ENCODE measurements around the gene OR10D3.
"Not testable (repeated sequence)": the region's sequence is repeated elsewhere in the genome, so short reads cannot be mapped to it uniquely, and the experiment has no call there.

The OR10D3 gene

GRCh38 chr11:124194293-124195188 is 11.4 kb downstream of the OR10D3 start:
- peak; percentile 7 for DNase-seq

DNA sequence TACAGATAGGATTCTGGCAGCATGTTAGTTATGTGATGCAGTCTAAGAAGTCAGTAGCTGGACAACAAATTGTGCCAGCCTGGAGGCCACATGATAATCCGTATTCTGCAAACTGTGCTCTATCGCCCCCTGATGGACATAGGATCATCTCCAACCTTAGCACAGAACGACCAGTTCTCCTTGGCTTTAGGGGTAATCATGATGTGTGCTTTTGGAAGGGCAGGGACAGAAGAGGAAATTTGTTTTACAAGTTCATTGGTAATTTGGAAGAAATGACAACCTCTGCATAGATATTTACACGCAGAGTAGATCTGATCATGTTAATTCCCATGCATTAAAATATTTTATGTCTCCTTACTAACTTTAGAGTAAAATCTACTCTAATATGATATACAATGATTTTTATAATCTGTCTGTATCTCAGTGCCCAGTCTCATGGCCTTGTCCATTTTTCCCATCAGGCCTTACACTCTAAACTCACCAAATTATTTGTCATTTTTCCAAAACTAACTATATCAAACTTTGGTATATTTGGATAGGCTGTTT is 12.1 kb downstream of the OR10D3 start:
- no peak for DNase-seq

DNA sequence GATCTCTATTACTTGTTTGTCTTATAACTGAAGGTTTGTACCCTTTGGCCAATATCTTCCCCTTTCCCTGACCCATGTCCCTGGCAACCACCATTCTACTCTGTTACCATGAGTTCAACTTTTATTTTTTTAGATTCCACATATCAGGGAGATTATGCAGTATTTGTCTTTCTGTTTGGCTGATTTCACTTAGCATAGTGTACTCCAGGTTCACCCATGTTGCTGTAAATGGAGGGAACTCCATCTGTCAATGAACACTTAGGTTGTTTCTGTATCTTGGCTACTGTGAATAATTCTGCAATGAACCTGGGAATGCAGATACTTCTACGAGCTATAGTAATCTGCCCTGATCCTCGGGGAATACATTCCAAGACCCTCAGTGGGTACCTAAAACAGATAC is 14.9 kb downstream of the OR10D3 start:
- no peak for DNase-seq

DNA sequence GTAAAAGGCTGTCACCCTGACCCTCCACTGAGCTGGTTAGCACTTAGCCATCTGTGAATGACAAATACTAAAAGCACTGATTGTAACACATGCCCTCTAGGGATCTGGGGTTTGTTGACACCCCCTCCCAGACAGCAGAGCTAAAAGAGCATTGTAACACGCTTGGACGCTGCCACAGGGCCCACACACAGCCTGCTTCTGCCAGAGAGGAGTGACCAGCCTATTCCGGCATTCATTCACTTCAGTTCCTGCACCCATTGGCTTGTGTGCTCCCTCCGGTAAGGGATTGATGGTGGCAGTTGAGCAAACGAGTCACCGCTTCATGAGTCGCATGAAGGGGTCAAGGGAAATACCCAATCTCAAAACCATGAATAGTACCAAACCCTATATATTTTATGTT is 15.8 kb downstream of the OR10D3 start:
- DNase-seq, result no peak

- DNase-seq, result no peak
Observed at GRCh38 chr11:124199702-124200101, 16.6 kb downstream of the OR10D3 start.

- no peak for DNase-seq
Observed at GRCh38 chr11:124200671-124201070, 17.5 kb downstream of the OR10D3 start.

DNA sequence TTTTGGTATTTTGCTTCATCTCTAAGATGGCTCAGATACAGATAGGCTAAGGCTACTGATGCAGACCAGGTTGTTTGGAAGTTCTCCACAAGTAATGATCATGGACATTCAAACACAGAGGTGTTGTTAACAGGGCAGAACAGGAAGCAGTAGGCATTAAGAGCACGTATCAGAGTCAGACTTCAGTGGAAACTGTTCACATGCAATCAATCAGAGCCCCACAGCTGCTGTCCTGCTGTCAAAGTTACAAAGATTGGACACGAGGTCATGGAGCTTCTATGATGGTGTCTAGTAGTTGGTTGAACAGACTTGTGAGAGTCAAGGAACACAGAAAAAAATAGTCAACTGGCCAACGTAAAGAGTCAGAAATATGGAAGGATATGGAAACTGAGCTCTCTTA is 19.8 kb downstream of the OR10D3 start:
- DNase-seq, result no peak

DNA sequence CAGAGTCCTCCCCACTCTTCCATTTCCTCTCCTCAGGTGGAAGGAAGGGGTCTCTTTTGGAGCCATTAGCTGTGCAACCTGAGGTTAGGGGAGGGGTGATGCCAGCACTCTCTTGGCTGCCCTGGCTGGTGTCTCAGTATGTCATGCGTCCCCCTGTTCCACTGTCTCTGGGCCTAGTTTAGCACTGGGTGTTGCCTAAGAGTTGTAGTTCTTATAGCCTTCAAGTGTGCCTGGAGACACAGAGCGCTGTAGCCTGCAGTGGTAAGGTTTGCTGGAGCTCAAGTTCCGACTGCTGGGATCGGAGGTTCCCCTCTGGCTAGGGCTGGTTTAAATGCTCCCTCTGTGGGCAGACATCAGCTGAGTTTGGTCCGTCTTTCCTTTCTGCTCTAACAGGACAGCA is 20.9 kb downstream of the OR10D3 start:
- DNase-seq, result no peak

- no peak for DNase-seq
Observed at GRCh38 chr11:124207102-124207792, 24.1 kb downstream of the OR10D3 start.

DNA sequence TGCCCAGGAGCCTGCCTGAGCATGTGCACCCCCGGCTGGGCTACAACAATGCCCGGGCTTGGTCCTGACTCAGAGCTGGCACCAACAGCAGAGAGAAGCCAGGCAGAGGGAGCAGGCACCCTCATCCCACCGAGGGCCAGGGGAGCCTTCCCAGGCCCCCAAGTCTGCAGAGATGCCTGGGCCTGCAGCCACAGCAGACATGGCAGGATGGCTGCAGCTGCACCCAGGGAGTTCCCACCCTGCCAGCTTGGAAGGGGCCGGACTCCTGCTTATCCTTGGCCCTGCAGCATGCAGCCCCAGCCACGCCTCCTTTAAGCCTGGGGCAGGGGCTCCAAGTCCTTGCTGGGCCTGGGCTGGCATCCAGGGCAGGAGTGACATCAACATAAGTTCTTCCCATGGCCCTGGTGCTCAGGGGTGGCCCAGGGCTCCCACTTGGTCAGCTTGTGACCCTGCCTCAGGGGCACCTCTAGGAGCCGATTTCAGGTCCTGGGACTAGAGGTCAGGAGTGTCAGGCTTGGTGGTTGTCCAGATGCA is 26.7 kb downstream of the OR10D3 start:
- DNase-seq, result no peak

GRCh38 chr11:124210421-124210820 is 27.3 kb downstream of the OR10D3 start:
- DNase-seq, result no peak

- no peak for DNase-seq
Observed at GRCh38 chr11:124211321-124211720, 28.2 kb downstream of the OR10D3 start.

DNA sequence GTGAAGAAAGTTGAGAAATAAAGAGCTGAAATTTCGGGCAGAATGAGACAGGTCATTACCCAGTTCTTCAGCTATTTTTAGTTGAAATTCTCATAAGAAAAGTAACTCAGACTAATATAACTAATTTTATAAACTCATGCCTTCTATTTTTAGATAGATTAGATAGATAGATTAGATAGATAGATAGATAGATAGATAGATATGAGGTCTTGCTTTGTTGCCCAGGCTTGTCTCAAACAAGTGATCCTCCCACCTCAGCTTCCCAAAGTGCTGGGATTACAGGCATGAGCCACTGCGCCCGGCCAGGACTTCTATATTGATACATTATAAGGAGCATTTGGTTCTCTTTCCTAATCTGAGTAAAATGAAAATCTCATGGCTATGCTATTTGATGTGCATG is 30.9 kb downstream of the OR10D3 start:
- no peak for DNase-seq

GRCh38 chr11:124219126-124219525 is 36.0 kb downstream of the OR10D3 start:
- no peak for DNase-seq

GRCh38 chr11:124222407-124222806 is 39.3 kb downstream of the OR10D3 start:
- no peak for DNase-seq

DNA sequence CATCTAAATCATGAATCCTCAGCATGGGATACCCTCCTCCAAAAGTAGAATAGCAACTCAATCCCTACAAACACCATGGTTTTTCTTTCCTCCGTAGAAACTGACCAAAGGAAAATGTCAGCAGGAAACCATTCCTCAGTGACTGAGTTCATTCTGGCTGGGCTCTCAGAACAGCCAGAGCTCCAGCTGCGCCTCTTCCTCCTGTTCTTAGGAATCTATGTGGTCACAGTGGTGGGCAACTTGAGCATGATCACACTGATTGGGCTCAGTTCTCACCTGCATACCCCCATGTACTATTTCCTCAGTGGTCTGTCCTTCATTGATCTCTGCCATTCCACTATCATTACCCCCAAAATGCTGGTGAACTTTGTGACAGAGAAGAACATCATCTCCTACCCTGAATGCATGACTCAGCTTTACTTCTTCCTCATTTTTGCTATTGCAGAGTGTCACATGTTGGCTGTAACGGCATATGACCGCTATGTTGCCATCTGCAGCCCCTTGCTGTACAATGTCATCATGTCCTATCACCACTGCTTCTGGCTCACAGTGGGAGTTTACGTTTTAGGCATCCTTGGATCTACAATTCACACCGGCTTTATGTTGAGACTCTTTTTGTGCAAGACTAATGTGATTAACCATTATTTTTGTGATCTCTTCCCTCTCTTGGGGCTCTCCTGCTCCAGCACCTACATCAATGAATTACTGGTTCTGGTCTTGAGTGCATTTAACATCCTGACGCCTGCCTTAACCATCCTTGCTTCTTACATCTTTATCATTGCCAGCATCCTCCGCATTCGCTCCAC is 41.7 kb downstream of the OR10D3 start:
- DNase-seq, result not testable (repeated sequence)

DNA sequence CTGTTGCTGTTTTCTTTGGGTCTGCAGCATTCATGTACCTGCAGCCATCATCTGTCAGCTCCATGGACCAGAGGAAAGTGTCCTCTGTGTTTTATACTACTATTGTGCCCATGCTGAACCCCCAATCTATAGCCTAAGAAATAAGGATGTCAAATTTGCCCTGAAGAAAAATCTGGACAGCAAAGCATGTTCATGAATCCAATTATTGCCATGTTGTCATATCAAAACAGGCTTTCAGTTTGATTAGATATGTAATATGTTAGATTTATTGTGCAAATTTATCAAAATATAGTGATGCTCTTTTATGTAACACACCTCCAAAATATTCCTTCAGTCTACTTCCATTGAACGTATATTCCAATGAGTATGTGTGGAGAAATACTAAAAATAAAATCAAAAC is 42.3 kb downstream of the OR10D3 start:
- DNase-seq, result no peak

DNA sequence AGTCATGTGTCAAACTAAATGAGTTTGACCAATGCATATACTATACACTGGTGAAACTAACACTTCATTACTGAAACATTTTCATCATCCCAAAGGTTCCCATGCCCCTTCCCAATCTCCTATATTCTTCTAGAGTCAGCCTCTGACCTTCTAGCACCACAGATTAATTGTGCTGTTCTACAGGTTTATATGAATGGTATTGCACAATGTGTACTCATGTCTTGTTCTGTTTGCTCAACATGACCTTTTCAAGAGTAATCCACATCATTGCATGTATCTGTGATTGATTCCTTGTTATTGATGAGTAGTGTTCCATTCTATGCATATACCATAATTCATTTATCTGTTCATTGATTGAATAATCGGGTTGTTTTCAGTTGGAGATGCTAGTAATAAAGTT is 50.2 kb downstream of the OR10D3 start:
- no peak for DNase-seq

Measured in right kidney (tissue), 1 donor.